ENCODE data around the gene CREG2. TPM values are rescaled to one million over a fixed set of nuclear protein-coding genes. Genes with fewer than 3 reads are reported as not detected.

Gene CREG2
- total and polyA plus RNA-seq, 4 experiments from 2014 or later: 0.32 TPM; not detected in 3

- H3K27me3 Mint-ChIP-seq: no peaks in the 10 kb centered on the region
- no peak overlapping the region for H3K4me3 Mint-ChIP-seq
- H3K36me3 Mint-ChIP-seq: no peaks in the 10 kb centered on the region
- H3K27ac Mint-ChIP-seq: peak overlapping the region in 3 of 7 donors; percentile 35 to 60 (median 47)
- H3K9me3 Mint-ChIP-seq: peaks cover 0 to 12% (median 2%) of the 10 kb centered on the region in 8 donors
- intact Hi-C loops (cut with micrococcal nuclease): no loop called here
- H3K27ac ChIP-seq (ENCODE audit: low read depth, low read length): no peak overlapping the region
- H3K4me1 Mint-ChIP-seq: peaks cover 0 to 9% (median 4%) of the 10 kb centered on the region in 4 donors
- H3K27me3 ChIP-seq (ENCODE audit: insufficient read depth, low read length): no peaks in the 10 kb centered on the region
- ChIA-PET POLR2A (ENCODE audit: partially characterized antibody) (interaction anchor here (3.0 kb wide), 1 partner anchor 13 kb away, joined by 11 read pairs; no protein-coding TSS in a partner anchor), CTCF (ENCODE audit: partially characterized antibody) (interaction anchor here (0.6 to 1.7 kb wide), 7 partner anchors 13 to 350 kb away, joined by 3 to 9 read pairs (median 3); partner anchors contain the start of gene CREG2)
- H3K9me3 ChIP-seq (ENCODE audit: control insufficient read depth in 1 of 2, low read length in 2 of 2): no peaks in the 10 kb centered on the region
- no peak for DNase-seq
- no peak overlapping the region for H3K4me3 ChIP-seq (ENCODE audit: low read length in 2 of 2)
- H3K4me1 ChIP-seq (ENCODE audit: insufficient read depth, low read length): peaks cover 8% of the 10 kb centered on the region
- H3K36me3 ChIP-seq (ENCODE audit: insufficient read depth, low read length): no peaks in the 10 kb centered on the region
These were observed 12.3 kb downstream of the CREG2 start for GRCh38 chr2:101374821-101375561.

- ChIA-PET POLR2A (ENCODE audit: partially characterized antibody) (interaction anchor here (3.0 kb wide), 1 partner anchor 11 kb away, joined by 11 read pairs; no protein-coding TSS in a partner anchor), CTCF (ENCODE audit: partially characterized antibody) (interaction anchor here (1.1 to 1.4 kb wide), 3 partner anchors 10 to 31 kb away, joined by 3 to 7 read pairs (median 4); no protein-coding TSS in a partner anchor)
- H3K4me3 Mint-ChIP-seq: no peak overlapping the region
- no peaks in the 10 kb centered on the region for H3K36me3 ChIP-seq (ENCODE audit: insufficient read depth, low read length)
- no peaks in the 10 kb centered on the region for H3K9me3 ChIP-seq (ENCODE audit: control insufficient read depth in 1 of 2, low read length in 2 of 2)
- no peak overlapping the region for H3K27ac Mint-ChIP-seq
- H3K27me3 ChIP-seq (ENCODE audit: insufficient read depth, low read length): no peaks in the 10 kb centered on the region
- no peak overlapping the region for H3K4me3 ChIP-seq (ENCODE audit: low read length in 2 of 2)
- H3K27me3 Mint-ChIP-seq: no peaks in the 10 kb centered on the region
- peaks cover 8% of the 10 kb centered on the region for H3K4me1 ChIP-seq (ENCODE audit: insufficient read depth, low read length)
- no peak for DNase-seq
- H3K36me3 Mint-ChIP-seq: no peaks in the 10 kb centered on the region
- H3K27ac ChIP-seq (ENCODE audit: low read depth, low read length): no peak overlapping the region
- intact Hi-C loops (cut with micrococcal nuclease): no loop called here
- peaks cover 0 to 12% (median 2%) of the 10 kb centered on the region in 8 donors for H3K9me3 Mint-ChIP-seq
- H3K4me1 Mint-ChIP-seq: peaks cover 0 to 9% (median 4%) of the 10 kb centered on the region in 4 donors
These were observed 14.5 kb downstream of the CREG2 start for GRCh38 chr2:101372792-101373191.

GRCh38 chr2:101371636-101372035, 15.7 kb downstream of the CREG2 start:
- no peaks in the 10 kb centered on the region for H3K36me3 Mint-ChIP-seq
- peaks cover 0 to 9% (median 4%) of the 10 kb centered on the region in 4 donors for H3K4me1 Mint-ChIP-seq
- DNase-seq: no peak
- H3K27me3 Mint-ChIP-seq: peaks cover 0 to 2% of the 10 kb centered on the region in 2 donors
- no peaks in the 10 kb centered on the region for H3K27me3 ChIP-seq (ENCODE audit: insufficient read depth, low read length)
- no peak overlapping the region for H3K4me3 ChIP-seq (ENCODE audit: low read length in 2 of 2)
- H3K9me3 ChIP-seq (ENCODE audit: control insufficient read depth in 1 of 2, low read length in 2 of 2): no peaks in the 10 kb centered on the region
- peaks cover 8% of the 10 kb centered on the region for H3K4me1 ChIP-seq (ENCODE audit: insufficient read depth, low read length)
- peak overlapping the region in 2 of 7 donors; percentile 2 to 75 for H3K27ac Mint-ChIP-seq
- intact Hi-C loops (cut with micrococcal nuclease): no loop called here
- ChIA-PET POLR2A (ENCODE audit: partially characterized antibody) (no interaction called here), CTCF (ENCODE audit: partially characterized antibody) (interaction anchor here (1.3 kb wide), 1 partner anchor 9 kb away, joined by 3 read pairs; no protein-coding TSS in a partner anchor)
- no peak overlapping the region for H3K27ac ChIP-seq (ENCODE audit: low read depth, low read length)
- no peak overlapping the region for H3K4me3 Mint-ChIP-seq
- H3K9me3 Mint-ChIP-seq: peaks cover 0 to 12% (median 2%) of the 10 kb centered on the region in 8 donors
- H3K36me3 ChIP-seq (ENCODE audit: insufficient read depth, low read length): no peaks in the 10 kb centered on the region

- H3K4me1 Mint-ChIP-seq: no peaks in the 10 kb centered on the region
- CTCF ChIA-PET (ENCODE audit: partially characterized antibody): no interaction called here
- H3K36me3 Mint-ChIP-seq: no peaks in the 10 kb centered on the region
- no peak overlapping the region for H3K27ac Mint-ChIP-seq
- POLR2A ChIA-PET (ENCODE audit: partially characterized antibody): no interaction called here
- no peak overlapping the region for H3K4me3 ChIP-seq (ENCODE audit: low read length in 2 of 2)
- H3K27ac ChIP-seq (ENCODE audit: low read depth, low read length): no peak overlapping the region
- no peaks in the 10 kb centered on the region for H3K4me1 ChIP-seq (ENCODE audit: insufficient read depth, low read length)
- no peaks in the 10 kb centered on the region for H3K9me3 ChIP-seq (ENCODE audit: control insufficient read depth in 1 of 2, low read length in 2 of 2)
- H3K4me3 Mint-ChIP-seq: no peak overlapping the region
- H3K36me3 ChIP-seq (ENCODE audit: insufficient read depth, low read length): no peaks in the 10 kb centered on the region
- no peak for DNase-seq
- intact Hi-C loops (cut with micrococcal nuclease): no loop called here
- no peaks in the 10 kb centered on the region for H3K27me3 ChIP-seq (ENCODE audit: insufficient read depth, low read length)
- peaks cover 0 to 2% of the 10 kb centered on the region in 2 donors for H3K27me3 Mint-ChIP-seq
- peaks cover 0 to 12% (median 2%) of the 10 kb centered on the region in 8 donors for H3K9me3 Mint-ChIP-seq
These were observed 18.2 kb downstream of the CREG2 start for GRCh38 chr2:101369100-101369499.

GRCh38 chr2:101368376-101368775, 18.9 kb downstream of the CREG2 start:
- H3K4me1 ChIP-seq (ENCODE audit: insufficient read depth, low read length): no peaks in the 10 kb centered on the region
- H3K36me3 Mint-ChIP-seq: no peaks in the 10 kb centered on the region
- H3K36me3 ChIP-seq (ENCODE audit: insufficient read depth, low read length): no peaks in the 10 kb centered on the region
- H3K9me3 Mint-ChIP-seq: peaks cover 0 to 10% (median 2%) of the 10 kb centered on the region in 8 donors
- no peak overlapping the region for H3K27ac ChIP-seq (ENCODE audit: low read depth, low read length)
- no peaks in the 10 kb centered on the region for H3K4me1 Mint-ChIP-seq
- POLR2A ChIA-PET (ENCODE audit: partially characterized antibody): no interaction called here
- peaks cover 0 to 2% of the 10 kb centered on the region in 2 donors for H3K27me3 Mint-ChIP-seq
- H3K27ac Mint-ChIP-seq: no peak overlapping the region
- intact Hi-C loops (cut with micrococcal nuclease): no loop called here
- H3K4me3 ChIP-seq (ENCODE audit: low read length in 2 of 2): no peak overlapping the region
- H3K27me3 ChIP-seq (ENCODE audit: insufficient read depth, low read length): no peaks in the 10 kb centered on the region
- no peaks in the 10 kb centered on the region for H3K9me3 ChIP-seq (ENCODE audit: control insufficient read depth in 1 of 2, low read length in 2 of 2)
- DNase-seq: no peak
- CTCF ChIA-PET (ENCODE audit: partially characterized antibody): interaction anchor here (1.0 kb wide), 1 partner anchor 26 kb away, joined by 4 read pairs; no protein-coding TSS in a partner anchor
- no peak overlapping the region for H3K4me3 Mint-ChIP-seq

- Histone ChIP-seq H3K4me3 (ENCODE audit: low read length in 2 of 2) (no peak overlapping the region), H3K36me3 (ENCODE audit: insufficient read depth, low read length) (no peaks in the 10 kb centered on the region), H3K4me1 (ENCODE audit: insufficient read depth, low read length) (peaks cover 6% of the 10 kb centered on the region), H3K27me3 (ENCODE audit: insufficient read depth, low read length) (no peaks in the 10 kb centered on the region), H3K27ac (ENCODE audit: low read depth, low read length) (no peak overlapping the region), H3K9me3 (ENCODE audit: control insufficient read depth in 1 of 2, low read length in 2 of 2) (no peaks in the 10 kb centered on the region)
- Mint-ChIP-seq H3K27ac (no peak overlapping the region), H3K27me3 (peaks cover 0 to 2% of the 10 kb centered on the region in 2 donors), H3K36me3 (no peaks in the 10 kb centered on the region), H3K9me3 (peaks cover 0 to 5% (median 0%) of the 10 kb centered on the region in 8 donors), H3K4me3 (no peak overlapping the region), H3K4me1 (peaks cover 1 to 8% (median 5%) of the 10 kb centered on the region in 4 donors)
- POLR2A ChIA-PET (ENCODE audit: partially characterized antibody): interaction anchor here (0.6 kb wide), 1 partner anchor 99 kb away, joined by 4 read pairs; no protein-coding TSS in a partner anchor
- intact Hi-C loops (cut with micrococcal nuclease): no loop called here
- no peak for DNase-seq
- CTCF ChIA-PET (ENCODE audit: partially characterized antibody): interaction anchor here (1.0 kb wide), 1 partner anchor 25 kb away, joined by 4 read pairs; no protein-coding TSS in a partner anchor
These were observed 19.8 kb downstream of the CREG2 start for GRCh38 chr2:101367508-101367907.

GRCh38 chr2:101364878-101365277, 22.4 kb downstream of the CREG2 start:
- no peaks in the 10 kb centered on the region for H3K36me3 ChIP-seq (ENCODE audit: insufficient read depth, low read length)
- peaks cover 0 to 2% of the 10 kb centered on the region in 2 donors for H3K27me3 Mint-ChIP-seq
- POLR2A ChIA-PET (ENCODE audit: partially characterized antibody): no interaction called here
- no peak overlapping the region for H3K27ac ChIP-seq (ENCODE audit: low read depth, low read length)
- peak overlapping the region in 1 of 7 donors; percentile 74 for H3K27ac Mint-ChIP-seq
- no peaks in the 10 kb centered on the region for H3K36me3 Mint-ChIP-seq
- no peaks in the 10 kb centered on the region for H3K27me3 ChIP-seq (ENCODE audit: insufficient read depth, low read length)
- no peak for DNase-seq
- H3K4me1 ChIP-seq (ENCODE audit: insufficient read depth, low read length): peaks cover 33% of the 10 kb centered on the region
- no peaks in the 10 kb centered on the region for H3K9me3 ChIP-seq (ENCODE audit: control insufficient read depth in 1 of 2, low read length in 2 of 2)
- intact Hi-C loops (cut with micrococcal nuclease): no loop called here
- H3K4me3 Mint-ChIP-seq: no peak overlapping the region
- no peaks in the 10 kb centered on the region for H3K9me3 Mint-ChIP-seq
- CTCF ChIA-PET (ENCODE audit: partially characterized antibody): interaction anchor here (0.9 to 6.7 kb wide), 3 partner anchors 9 to 23 kb away, joined by 3 to 112 read pairs (median 9); no protein-coding TSS in a partner anchor
- peaks cover 22 to 34% (median 27%) of the 10 kb centered on the region in 4 donors for H3K4me1 Mint-ChIP-seq
- no peak overlapping the region for H3K4me3 ChIP-seq (ENCODE audit: low read length in 2 of 2)

Measured in CD4-positive, alpha-beta memory T cell (primary cell).